HG03066 (cell line): ENCODE data around the gene FBLIM1.

Experiments
- ATAC-seq: cut with Tn5 transposase; IDR thresholded peaks from one replicate; pipeline ENCODE4 v1.9.1; 2021; ENCODE audit warnings: low read depth; ENCODE audit not compliant: unreplicated experiment

The FBLIM1 gene

GRCh38 chr1:15764890-15765289, 6.3 kb downstream of the FBLIM1 start:
- ATAC-seq, result no peak

- no peak for ATAC-seq
Observed at GRCh38 chr1:15765495-15766194, 7.0 kb downstream of the FBLIM1 start.

GRCh38 chr1:15767941-15768340, 9.3 kb downstream of the FBLIM1 start:
- ATAC-seq, result no peak

DNA sequence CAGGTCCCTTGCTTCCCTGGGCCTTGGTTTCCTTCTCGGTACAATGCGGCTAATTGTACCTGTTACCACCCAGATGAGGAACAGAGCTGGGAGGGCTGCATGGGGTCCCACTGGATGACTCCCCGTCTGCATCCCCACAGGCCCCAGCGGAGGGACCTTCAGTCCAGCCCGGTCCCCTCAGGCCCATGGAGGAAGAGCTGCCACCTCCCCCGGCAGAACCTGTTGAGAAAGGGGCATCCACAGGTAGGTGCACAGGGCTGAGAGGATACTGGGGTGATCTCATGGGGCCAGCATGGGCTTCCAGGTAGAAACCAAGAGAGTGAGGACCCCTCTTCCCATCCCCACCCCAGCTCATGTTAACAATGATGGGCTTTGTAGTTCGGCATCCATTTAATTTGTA, 9.8 kb downstream of the FBLIM1 start:
- no peak for ATAC-seq

DNA sequence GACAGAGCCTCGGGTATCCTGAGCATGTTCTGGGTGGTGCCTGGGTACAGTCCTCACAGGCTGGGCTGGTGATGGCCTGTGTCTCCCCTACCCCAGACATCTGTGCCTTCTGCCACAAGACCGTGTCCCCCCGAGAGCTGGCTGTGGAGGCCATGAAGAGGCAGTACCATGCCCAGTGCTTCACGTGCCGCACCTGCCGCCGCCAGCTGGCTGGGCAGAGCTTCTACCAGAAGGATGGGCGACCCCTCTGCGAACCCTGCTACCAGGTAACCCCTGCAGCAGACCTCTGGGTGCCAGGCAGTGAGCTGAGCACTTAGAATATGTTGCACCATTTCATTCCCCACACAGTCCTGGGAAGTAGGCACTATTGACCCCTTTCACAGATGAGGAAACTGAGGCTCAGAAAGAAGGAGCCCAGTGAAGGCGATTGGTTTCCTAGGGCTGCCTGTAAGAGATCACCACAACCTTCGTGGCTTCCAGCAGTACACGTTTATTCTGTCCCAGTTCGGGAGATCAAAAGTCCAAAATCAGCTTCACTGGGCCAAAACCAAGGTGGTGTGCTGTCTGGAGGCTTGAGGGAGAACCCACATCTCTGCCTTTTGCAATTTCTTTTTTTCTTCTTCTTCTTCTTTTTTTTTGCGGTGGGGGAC, 11.8 kb downstream of the FBLIM1 start:
- no peak for ATAC-seq

- no peak for ATAC-seq
Observed at GRCh38 chr1:15771836-15772515, 13.4 kb downstream of the FBLIM1 start.

DNA sequence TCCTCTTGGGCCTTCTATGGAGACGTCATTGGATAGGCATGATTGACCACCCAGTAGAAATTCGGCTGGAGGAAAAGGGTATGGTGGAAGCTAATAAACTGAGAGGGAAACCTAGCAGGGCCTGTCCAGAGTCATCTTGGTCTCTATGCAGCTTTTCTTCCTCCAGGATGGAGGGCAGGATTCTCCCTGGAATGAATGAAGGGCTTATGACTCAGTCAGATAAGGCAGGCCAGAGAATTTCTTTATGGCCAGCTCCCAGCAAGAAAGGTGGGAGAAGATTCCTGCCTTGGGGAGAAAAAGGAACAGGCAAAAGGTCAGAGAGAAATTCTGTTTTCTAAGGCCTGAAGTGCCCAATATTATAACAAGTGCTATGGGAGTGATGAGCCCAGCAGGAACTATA, 17.1 kb downstream of the FBLIM1 start:
- no peak for ATAC-seq

GRCh38 chr1:15777909-15778707, 19.5 kb downstream of the FBLIM1 start:
- ATAC-seq, result no peak

GRCh38 chr1:15785683-15786082, 27.1 kb downstream of the FBLIM1 start:
- no peak for ATAC-seq

- no peak for ATAC-seq
Observed at GRCh38 chr1:15786581-15786980, 28.0 kb downstream of the FBLIM1 start.

DNA sequence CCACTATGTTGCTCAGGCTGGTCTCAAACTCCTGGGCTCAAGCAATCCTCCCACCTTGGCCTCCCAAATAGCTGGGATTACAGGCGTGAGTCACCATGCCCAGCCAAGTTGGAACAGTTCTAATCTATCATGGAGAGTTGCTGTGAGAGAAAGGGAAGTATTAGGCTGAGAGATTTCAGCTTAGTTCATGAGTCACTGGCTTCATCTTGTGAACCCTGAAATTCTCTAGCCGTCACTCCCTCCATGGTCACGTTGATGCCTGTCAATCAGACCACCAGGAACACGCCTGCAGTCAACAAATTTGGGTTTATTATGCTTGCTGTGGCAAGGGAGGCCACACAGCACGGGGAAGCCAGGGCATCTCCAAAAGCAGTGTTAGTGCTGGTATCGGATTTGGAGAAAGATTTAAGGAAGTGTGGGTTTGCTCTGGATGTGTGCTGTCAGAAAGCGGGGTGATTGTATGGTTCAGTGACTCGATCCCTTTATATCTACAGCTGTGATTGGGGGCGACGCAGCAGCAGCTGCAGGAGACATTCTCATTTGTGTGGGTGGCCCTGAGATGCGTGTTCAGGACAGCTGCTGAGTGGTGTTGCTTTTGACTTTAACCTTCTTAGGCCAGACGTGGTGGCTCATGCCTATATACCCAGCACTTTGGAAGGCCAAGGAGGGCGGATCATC, 30.2 kb downstream of the FBLIM1 start:
- ATAC-seq, result no peak

- ATAC-seq, result no peak
Observed at GRCh38 chr1:15796086-15796462, 37.5 kb downstream of the FBLIM1 start.

DNA sequence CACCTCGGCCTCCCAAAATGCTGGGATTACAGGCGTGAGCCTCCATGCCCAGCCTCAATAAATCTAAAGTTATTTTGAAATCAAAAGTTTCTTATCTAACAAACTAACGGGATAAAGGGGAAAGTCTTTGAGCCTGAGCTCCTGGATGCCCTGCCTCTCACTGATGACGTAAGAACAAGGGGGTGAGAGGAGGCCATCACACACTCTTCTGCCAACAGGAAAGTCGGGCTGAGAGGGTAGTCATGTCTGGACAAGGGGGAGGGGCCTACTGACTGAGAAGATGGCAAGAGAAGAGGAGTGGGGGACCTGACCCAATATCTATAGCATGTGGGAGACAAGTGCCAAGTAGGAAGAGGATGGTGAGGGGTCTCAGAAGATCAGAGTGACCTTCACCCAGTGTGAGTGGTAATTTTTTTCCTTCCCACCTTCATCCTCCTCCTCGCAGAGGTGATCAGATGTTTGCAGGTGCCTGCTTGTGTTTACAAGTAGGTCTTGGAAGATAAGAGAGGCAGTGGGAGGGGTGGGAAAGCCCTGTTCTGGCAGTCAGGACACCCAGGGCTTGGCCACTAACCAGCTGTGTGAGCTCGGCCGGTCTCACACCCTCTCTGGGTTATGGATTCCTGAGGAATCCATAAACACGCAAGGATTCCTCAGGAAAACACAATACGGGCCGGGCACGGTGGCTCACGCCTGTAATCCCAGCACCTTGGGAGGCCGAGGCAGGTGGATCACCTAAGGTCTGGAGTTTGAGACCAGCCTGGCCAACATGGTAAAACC, 39.2 kb downstream of the FBLIM1 start:
- no peak for ATAC-seq

- ATAC-seq, result no peak
Observed at GRCh38 chr1:15799004-15799867, 40.6 kb downstream of the FBLIM1 start.

DNA sequence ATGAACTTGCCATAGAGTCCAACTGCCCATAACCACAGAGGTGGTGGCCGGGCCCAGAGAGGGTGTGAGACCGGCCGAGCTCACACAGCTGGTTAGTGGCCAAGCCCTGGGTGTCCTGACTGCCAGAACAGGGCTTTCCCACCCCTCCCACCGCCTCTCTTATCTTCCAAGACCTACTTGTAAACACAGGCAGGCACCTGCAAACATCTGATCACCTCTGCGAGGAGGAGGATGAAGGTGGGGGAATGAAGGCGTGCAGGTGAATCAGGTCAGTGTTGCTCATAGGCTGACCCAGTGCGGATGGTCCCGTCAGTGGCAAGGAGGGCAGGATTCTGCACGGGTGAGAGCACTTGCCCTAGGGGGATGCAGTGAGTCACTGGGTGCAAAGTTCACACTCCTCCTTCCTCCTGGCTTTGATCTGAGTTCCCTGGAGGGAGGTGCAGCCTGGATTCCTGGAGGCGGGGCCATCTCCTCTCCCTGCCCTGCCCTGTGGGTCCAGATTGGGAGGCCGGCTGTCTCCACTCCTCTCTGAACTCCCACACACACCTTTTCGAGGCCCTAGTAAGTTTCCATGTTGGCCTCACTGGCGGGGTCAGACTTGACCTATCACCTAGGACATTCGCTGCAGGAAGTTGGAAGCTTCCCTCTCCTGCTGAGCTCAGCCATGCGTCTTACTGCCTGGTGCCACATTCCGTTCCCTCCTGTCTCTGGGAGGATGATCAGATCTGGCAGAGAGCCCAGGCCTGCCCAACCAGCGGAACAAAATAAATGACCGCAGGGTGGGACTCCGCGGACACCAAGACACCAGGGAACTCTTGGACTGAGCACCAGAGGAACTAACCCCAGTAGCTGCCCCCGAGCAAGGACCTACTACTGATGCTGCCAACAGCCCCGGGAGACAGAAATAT, 41.6 kb downstream of the FBLIM1 start:
- ATAC-seq, result no peak

DNA sequence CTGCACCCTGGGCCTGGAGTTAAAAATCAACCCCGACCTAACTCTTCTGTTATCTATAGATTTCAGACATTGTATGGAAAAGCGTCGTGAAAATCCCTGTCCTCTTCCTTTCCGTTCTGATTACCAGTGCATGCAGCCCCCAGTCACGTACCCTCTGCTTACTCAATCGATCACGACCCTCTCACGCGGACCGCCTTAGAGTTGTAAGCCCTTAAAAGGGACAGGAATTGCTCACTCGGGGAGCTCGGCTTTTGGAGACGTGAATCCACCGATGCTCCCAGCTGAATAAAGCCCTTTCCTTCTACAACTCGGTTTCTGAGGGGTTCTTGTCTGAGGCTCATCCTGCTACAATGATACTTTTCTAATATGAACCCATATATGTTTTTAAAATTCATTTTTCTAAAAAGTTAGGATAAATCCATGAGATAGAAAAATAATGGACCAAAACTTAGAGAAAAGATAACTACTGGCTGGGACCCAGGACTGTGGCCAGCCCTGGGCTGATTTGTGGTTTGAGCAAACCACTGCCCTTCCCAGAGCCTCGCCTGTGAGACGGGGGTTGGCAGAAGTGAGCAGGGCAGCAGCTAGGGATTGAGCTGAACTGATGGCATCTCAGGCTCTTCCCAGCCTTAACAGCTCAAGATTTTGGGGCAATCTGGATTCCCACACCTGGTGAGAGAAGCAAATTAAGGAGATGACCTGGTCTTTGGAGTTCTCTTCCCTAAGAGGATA, 43.8 kb downstream of the FBLIM1 start:
- ATAC-seq, result no peak

DNA sequence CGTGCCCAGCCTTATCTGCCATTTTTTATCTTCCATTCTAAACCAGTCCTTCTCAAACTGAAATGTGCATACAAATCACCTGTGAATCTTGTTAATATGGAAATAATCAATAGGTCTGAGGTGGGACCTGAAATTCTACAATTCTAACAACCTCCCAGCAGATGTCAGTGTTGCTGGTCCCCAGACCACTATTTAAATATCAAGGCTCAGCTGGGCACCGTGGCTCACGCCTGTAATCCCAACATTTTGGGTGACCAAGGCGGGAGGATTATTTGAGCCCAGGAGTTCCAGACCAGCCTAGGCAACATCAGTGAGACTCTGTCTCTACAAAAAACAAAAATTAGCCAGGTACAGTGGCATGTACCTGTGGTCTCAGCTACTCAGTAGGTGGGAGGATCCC, 44.8 kb downstream of the FBLIM1 start:
- ATAC-seq, result no peak
